ENCODE measurements around the gene PGAM2.
"Not testable (repeated sequence)": the region's sequence is repeated elsewhere in the genome, so short reads cannot be mapped to it uniquely, and the experiment has no call there.

DNA sequence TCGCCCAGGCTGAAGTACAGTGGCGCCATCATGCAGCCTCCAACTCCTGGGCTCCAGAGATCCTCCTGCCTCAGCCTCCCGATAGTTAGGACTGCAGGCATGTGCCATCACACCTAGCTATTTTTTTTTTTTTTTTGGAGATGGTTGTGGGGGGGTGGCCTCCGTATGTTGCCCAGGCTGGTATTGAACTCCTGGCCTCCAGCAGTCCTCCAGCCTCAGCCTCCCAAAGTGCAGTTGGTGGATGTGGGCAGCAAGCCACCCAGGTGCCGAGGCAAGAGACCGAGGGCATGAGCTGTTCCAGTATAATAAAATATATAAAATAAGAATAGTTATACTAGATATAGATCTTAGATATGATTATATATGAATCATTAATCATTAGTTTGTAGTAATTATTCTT is 45.5 kb downstream of the PGAM2 start:
- TF ChIP-seq MAFK (IDR thresholded peaks at IDR 0.05; ENCODE audit: low read depth, low read length); CHD1 (IDR thresholded peaks at IDR 0.05; ENCODE audit: low read depth, low read length); BHLHE40 (IDR thresholded peaks at IDR 0.05; ENCODE audit: low read depth, low read length); NFE2L2 (IDR thresholded peaks at IDR 0.05; ENCODE audit: low read depth, low read length); POLR2A (IDR thresholded peaks at IDR 0.05; ENCODE audit: low read depth, low read length); RCOR1 (IDR thresholded peaks at IDR 0.05; ENCODE audit: insufficient replicate concordance, low read length); MXI1 (IDR thresholded peaks at IDR 0.05; ENCODE audit: borderline replicate concordance, low read depth, low read length); RFX5 (IDR thresholded peaks at IDR 0.05; ENCODE audit: low read depth, low read length): not testable (repeated sequence)
- TF ChIP-seq, protein P1, sequence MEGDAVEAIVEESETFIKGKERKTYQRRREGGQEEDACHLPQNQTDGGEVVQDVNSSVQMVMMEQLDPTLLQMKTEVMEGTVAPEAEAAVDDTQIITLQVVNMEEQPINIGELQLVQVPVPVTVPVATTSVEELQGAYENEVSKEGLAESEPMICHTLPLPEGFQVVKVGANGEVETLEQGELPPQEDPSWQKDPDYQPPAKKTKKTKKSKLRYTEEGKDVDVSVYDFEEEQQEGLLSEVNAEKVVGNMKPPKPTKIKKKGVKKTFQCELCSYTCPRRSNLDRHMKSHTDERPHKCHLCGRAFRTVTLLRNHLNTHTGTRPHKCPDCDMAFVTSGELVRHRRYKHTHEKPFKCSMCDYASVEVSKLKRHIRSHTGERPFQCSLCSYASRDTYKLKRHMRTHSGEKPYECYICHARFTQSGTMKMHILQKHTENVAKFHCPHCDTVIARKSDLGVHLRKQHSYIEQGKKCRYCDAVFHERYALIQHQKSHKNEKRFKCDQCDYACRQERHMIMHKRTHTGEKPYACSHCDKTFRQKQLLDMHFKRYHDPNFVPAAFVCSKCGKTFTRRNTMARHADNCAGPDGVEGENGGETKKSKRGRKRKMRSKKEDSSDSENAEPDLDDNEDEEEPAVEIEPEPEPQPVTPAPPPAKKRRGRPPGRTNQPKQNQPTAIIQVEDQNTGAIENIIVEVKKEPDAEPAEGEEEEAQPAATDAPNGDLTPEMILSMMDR (conservative IDR thresholded peaks at IDR 0.05; ENCODE audit: low read depth, low read length): not testable (repeated sequence)
- TF ChIP-seq, protein P2, sequence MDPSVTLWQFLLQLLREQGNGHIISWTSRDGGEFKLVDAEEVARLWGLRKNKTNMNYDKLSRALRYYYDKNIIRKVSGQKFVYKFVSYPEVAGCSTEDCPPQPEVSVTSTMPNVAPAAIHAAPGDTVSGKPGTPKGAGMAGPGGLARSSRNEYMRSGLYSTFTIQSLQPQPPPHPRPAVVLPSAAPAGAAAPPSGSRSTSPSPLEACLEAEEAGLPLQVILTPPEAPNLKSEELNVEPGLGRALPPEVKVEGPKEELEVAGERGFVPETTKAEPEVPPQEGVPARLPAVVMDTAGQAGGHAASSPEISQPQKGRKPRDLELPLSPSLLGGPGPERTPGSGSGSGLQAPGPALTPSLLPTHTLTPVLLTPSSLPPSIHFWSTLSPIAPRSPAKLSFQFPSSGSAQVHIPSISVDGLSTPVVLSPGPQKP (IDR thresholded peaks at IDR 0.05; ENCODE audit: borderline replicate concordance, low read depth, low read length): not testable (repeated sequence)
- TF ChIP-seq, protein P3, sequence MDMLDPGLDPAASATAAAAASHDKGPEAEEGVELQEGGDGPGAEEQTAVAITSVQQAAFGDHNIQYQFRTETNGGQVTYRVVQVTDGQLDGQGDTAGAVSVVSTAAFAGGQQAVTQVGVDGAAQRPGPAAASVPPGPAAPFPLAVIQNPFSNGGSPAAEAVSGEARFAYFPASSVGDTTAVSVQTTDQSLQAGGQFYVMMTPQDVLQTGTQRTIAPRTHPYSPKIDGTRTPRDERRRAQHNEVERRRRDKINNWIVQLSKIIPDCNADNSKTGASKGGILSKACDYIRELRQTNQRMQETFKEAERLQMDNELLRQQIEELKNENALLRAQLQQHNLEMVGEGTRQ (IDR thresholded peaks at IDR 0.05; ENCODE audit: low read depth, low read length): not testable (repeated sequence)
